Pancreas (tissue), 10 donors: ENCODE data around the gene HOXD8. TPM values are rescaled to one million over a fixed set of nuclear protein-coding genes. Genes with fewer than 3 reads are reported as not detected.

Experiments
- ATAC-seq, 4 donors: fragments of 200-7000 bp; cut with Tn5 transposase; one replicate each; pipeline versions ENCODE4 v1.8.0 to v1.9.1; 2020; ENCODE audit warnings: mild to moderate bottlenecking in 4 of 4, moderate library complexity in 4 of 4
- DNase-seq, 6 donors: peaks; one replicate each; pipeline ENCODE4 v3.0.0-alpha.2; 2020
- FAIRE-seq: peaks from 2 replicates; lab custom pipeline; 2012; peaks lifted over from hg19 to GRCh38; lab: Jason Lieb, UNC
- H3K27ac ChIP-seq, 4 donors: fragments of 200-600 bp; sonication (generic); 1 replicate in 3 of 4; 2 replicates in 1 of 4; pipeline versions ENCODE4 v1.5.0 to v1.8.0; 2020
- H3K27me3 ChIP-seq, 4 donors: fragments of 200-600 bp; one replicate each; pipeline ENCODE4 v1.8.0; 2021
- H3K36me3 ChIP-seq, 3 donors: fragments of 200-600 bp; sonication (generic) in 1 of 3; one replicate each; pipeline versions ENCODE4 v1.5.0 to v1.8.0; 2020 to 2021
- H3K4me1 ChIP-seq, 3 donors: fragments of 200-600 bp; one replicate each; pipeline ENCODE4 v1.8.0; 2021
- H3K4me3 ChIP-seq, 4 donors: fragments of 200-600 bp; sonication (generic) in 2 of 4; one replicate each; pipeline versions ENCODE4 v1.5.0 to v1.8.0; 2020 to 2021
- H3K9me3 ChIP-seq, 4 donors: fragments of 200-600 bp; one replicate each; pipeline ENCODE4 v1.8.0; 2021
- CTCF ChIP-seq, 4 donors: fragments of 200-600 bp; sonication (generic) in 3 of 4; IDR thresholded peaks; one replicate each; pipeline versions ENCODE4 v1.5.0 to v1.8.0; 2021; ENCODE audit warnings: antibody characterized with exemption in 4 of 4
- WGBS, 2 donors: extraction: QIAGEN DNeasy Blood & Tissue Kit; methylation state at CpG; one replicate each; pipeline ENCODE4 v1.1.7; 2013; 5-methylcytosine and 5-hydroxymethylcytosine counted together
- intact Hi-C, 3 donors: fragments of 100-400 bp; cut with DNase I; formaldehyde crosslinking; loops; one replicate each; pipeline versions ENCODE4 v1.11.1 to v1.14.2; 2022
- polyA plus RNA-seq, 2 donors: library from polyadenylated mRNA; stranded (reverse); fragments of 200-250 nt; gene quantifications; one replicate each; pipeline ENCODE4 v1.2.3, GENCODE V29; 2013
- total RNA-seq, 6 donors: library from RNA; stranded (reverse); fragmentation: NEBNext Ultra II Directional in 4 of 6; extraction: Animal tissue kit (Norgen Biotek cat#: 25700) in 4 of 6; gene quantifications; one replicate each; pipeline versions ENCODE4 v1.2.1 to v1.2.4, GENCODE V29; 2021 to 2023
- donor health status: healthy with polysubstance abuse.
- donor health status: DM: no; HTN: no; CAD: no; lungs with moderate emphysema.
- donor health status: DM: no; HTN: no; CAD: no.
- donor health status: control.
- donor health status: control.
- donor health status: Bipolar disorder and iron deficiency.
- donor health status: DM: yes; HTN: yes; CAD: no.
- donor health status: DM: no; HTN: no; CAD: no.
- donor health status: DM: no; HTN: no; CAD: no.
- donor health status: DM: yes; HTN: yes; CAD: no.

Gene HOXD8
- total and polyA plus RNA-seq, 8 donors, result 0.19 to 1.5 (median 0.62) TPM

GRCh38 chr2:176127774-176128072, 1.8 kb upstream of the HOXD8 start:
- Histone ChIP-seq H3K4me1 (peaks cover 0 to 8% (median 5%) of the 10 kb centered on the region in 3 donors), H3K9me3 (no peaks in the 10 kb centered on the region), H3K27me3 (peaks cover 12 to 82% (median 37%) of the 10 kb centered on the region in 4 donors), H3K27ac (no peak overlapping the region), H3K4me3 (no peak overlapping the region), H3K36me3 (no peaks in the 10 kb centered on the region)
- no peak for FAIRE-seq
- 22 to 24% methylated on average over 4 of the region's 4 CpGs for WGBS, 2 donors
- no peak for TF ChIP-seq CTCF (IDR thresholded peaks at IDR 0.05)
- no peak for DNase-seq
- intact Hi-C loops, result loop anchor here in 2 of 3 donors (5.0 to 10.0 kb wide), 4 partner anchors 510 to 1017 kb away; no protein-coding TSS in a partner anchor
- ATAC-seq, result no peak

- 10 to 13% methylated on average over 49 of the region's 49 CpGs for WGBS, 2 donors
- ATAC-seq (no peak), DNase-seq (no peak), FAIRE-seq (no peak)
- no peak for TF ChIP-seq CTCF (IDR thresholded peaks at IDR 0.05)
- Histone ChIP-seq H3K9me3 (no peaks in the 10 kb centered on the region), H3K36me3 (no peaks in the 10 kb centered on the region), H3K27ac (peak overlapping the region in 1 of 4 donors; percentile 8), H3K4me3 (no peak overlapping the region), H3K27me3 (peaks cover 12 to 83% (median 35%) of the 10 kb centered on the region in 4 donors), H3K4me1 (peaks cover 0 to 8% (median 5%) of the 10 kb centered on the region in 3 donors)
- intact Hi-C loops, result loop anchor here in 2 of 3 donors (5.0 to 10.0 kb wide), 4 partner anchors 509 to 1016 kb away; no protein-coding TSS in a partner anchor
These were observed 1.1 kb upstream of the HOXD8 start for GRCh38 chr2:176128172-176128981.

- intact Hi-C loops, result loop anchor here (5.0 to 10.0 kb wide), 6 partner anchors 325 to 1015 kb away; no protein-coding TSS in a partner anchor
- DNase-seq (no peak), ATAC-seq (peak in 1 of 4 donors; percentile 16), FAIRE-seq (no peak)
- Histone ChIP-seq H3K27ac (no peak overlapping the region), H3K4me1 (peaks cover 0 to 8% (median 5%) of the 10 kb centered on the region in 3 donors), H3K27me3 (peaks cover 9 to 86% (median 37%) of the 10 kb centered on the region in 4 donors), H3K36me3 (no peaks in the 10 kb centered on the region), H3K9me3 (no peaks in the 10 kb centered on the region), H3K4me3 (peak overlapping the region in 2 of 4 donors; percentile 16 to 39)
- WGBS, 2 donors, result 2 to 5% methylated on average over 42 to 43 of the region's 43 CpGs
- TF ChIP-seq CTCF (IDR thresholded peaks at IDR 0.05), result no peak
These were observed 275 bp downstream of the HOXD8 start for GRCh38 chr2:176129813-176130146.

GRCh38 chr2:176130147-176130956, 847 bp downstream of the HOXD8 start:
- peak overlapping the region in 1 of 4 donors; percentile 28 for H3K27ac ChIP-seq
- FAIRE-seq, result no peak
- no peaks in the 10 kb centered on the region for H3K36me3 ChIP-seq
- no peaks in the 10 kb centered on the region for H3K9me3 ChIP-seq
- peak overlapping the region in 2 of 4 donors; percentile 16 to 39 for H3K4me3 ChIP-seq
- peaks cover 8 to 80% (median 35%) of the 10 kb centered on the region in 4 donors for H3K27me3 ChIP-seq
- peak in 2 of 6 donors; percentile 61 to 72 for DNase-seq
- peak in 1 of 4 donors; percentile 23 for ATAC-seq
- 4 to 6% methylated on average over 58 to 100 of the region's 100 CpGs for WGBS, 2 donors
- intact Hi-C loops, result loop anchor here in 2 of 3 donors (10.0 kb wide), 2 partner anchors 324 to 434 kb away; no protein-coding TSS in a partner anchor
- TF ChIP-seq CTCF (IDR thresholded peaks at IDR 0.05), result no peak
- H3K4me1 ChIP-seq, result peaks cover 0 to 8% (median 5%) of the 10 kb centered on the region in 3 donors
